Bronchial epithelial cell (primary cell): ENCODE results near the gene SETD1B. TPM values are rescaled to one million over a fixed set of nuclear protein-coding genes. Genes with fewer than 3 reads are reported as not detected.

Experiments
- DNase-seq: peaks from one replicate; pipeline ENCODE4 v3.0.0-alpha.2; 2010; ENCODE audit warnings: low read depth
- FAIRE-seq: peaks from 2 replicates; lab custom pipeline; 2011; peaks lifted over from hg19 to GRCh38; lab: Jason Lieb, UNC
- H3K27me3 ChIP-seq: 2 replicates; pipeline ENCODE4 v1.5.1; 2011; ENCODE audit warnings: low read length; ENCODE audit not compliant: control insufficient read depth, insufficient read depth
- H3K36me3 ChIP-seq: 2 replicates; pipeline ENCODE4 v1.5.1; 2011; ENCODE audit warnings: low read length; ENCODE audit not compliant: control insufficient read depth, insufficient read depth
- H3K4me3 ChIP-seq: 2 replicates; pipeline ENCODE4 v1.5.1; 2011; ENCODE audit warnings: mild to moderate bottlenecking, low read depth, low read length, control low read depth
- CTCF ChIP-seq: IDR thresholded peaks from 2 replicates; pipeline ENCODE4 v1.5.1; 2011; ENCODE audit warnings: mild to moderate bottlenecking, moderate library complexity, low read length, control low read depth, inconsistent platforms; ENCODE audit not compliant: insufficient read depth, severe bottlenecking
- total RNA-seq: library from RNA; depleted of rRNA; stranded (reverse); fragments of >200 nt; gene quantifications from 2 replicates; pipeline ENCODE4 v1.2.1, GENCODE V29; 2014

Gene SETD1B
- total RNA-seq, 1 donor from 2014 or later, result 1.8 TPM

- DNase-seq, result no peak
- Histone ChIP-seq H3K27me3 (no peaks in the 10 kb centered on the region), H3K36me3 (peaks cover 16% of the 10 kb centered on the region), H3K4me3 (no peak overlapping the region)
- FAIRE-seq, result no peak
- TF ChIP-seq CTCF, result no peak
These were observed 25.0 kb downstream of the SETD1B start for GRCh38 chr12:121828826-121829225.

DNA sequence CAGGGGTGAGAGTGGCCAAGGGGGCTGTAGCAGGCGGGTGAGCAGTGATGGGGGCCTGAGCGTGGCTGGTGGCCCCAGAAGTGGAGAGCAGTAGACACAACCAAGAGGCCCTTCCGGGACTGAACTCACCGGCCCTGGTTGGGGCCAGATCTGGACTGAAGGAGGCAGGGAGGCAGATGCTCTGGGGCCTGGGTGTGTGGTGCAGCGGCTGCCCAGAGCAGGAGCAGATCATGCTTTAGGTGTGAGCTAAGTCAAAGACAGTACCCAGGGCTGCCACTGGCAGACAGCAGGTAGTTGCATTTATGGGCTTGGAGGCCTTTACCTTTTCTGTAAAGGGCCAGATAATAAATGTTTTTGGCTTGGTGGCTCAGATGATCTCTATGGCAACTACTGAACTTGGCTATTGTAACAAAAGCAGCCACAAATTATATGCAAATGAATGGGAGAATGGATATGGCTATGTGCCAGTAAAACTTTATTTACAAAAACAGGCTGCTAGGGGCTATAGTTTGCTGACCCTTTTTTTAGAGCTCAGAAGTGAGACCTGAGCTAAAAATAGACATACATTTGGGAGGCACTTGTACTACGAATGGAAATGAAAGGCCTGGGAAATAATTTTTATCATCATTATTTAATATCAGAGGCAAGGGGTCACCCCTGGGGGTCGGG is 25.6 kb downstream of the SETD1B start:
- FAIRE-seq, result no peak
- DNase-seq, result no peak
- no peak for TF ChIP-seq CTCF
- no peaks in the 10 kb centered on the region for H3K27me3 ChIP-seq
- peaks cover 16% of the 10 kb centered on the region for H3K36me3 ChIP-seq
- H3K4me3 ChIP-seq, result no peak overlapping the region

- peaks cover 16% of the 10 kb centered on the region for H3K36me3 ChIP-seq
- FAIRE-seq (no peak), DNase-seq (no peak)
- no peak for TF ChIP-seq CTCF
- H3K4me3 ChIP-seq, result no peak overlapping the region
- no peaks in the 10 kb centered on the region for H3K27me3 ChIP-seq
These were observed 26.3 kb downstream of the SETD1B start for GRCh38 chr12:121830134-121830533.

GRCh38 chr12:121830588-121831265 is 26.9 kb downstream of the SETD1B start:
- H3K27me3 ChIP-seq, result no peaks in the 10 kb centered on the region
- DNase-seq (no peak), FAIRE-seq (no peak)
- peaks cover 16% of the 10 kb centered on the region for H3K36me3 ChIP-seq
- H3K4me3 ChIP-seq, result no peak overlapping the region
- no peak for TF ChIP-seq CTCF

DNA sequence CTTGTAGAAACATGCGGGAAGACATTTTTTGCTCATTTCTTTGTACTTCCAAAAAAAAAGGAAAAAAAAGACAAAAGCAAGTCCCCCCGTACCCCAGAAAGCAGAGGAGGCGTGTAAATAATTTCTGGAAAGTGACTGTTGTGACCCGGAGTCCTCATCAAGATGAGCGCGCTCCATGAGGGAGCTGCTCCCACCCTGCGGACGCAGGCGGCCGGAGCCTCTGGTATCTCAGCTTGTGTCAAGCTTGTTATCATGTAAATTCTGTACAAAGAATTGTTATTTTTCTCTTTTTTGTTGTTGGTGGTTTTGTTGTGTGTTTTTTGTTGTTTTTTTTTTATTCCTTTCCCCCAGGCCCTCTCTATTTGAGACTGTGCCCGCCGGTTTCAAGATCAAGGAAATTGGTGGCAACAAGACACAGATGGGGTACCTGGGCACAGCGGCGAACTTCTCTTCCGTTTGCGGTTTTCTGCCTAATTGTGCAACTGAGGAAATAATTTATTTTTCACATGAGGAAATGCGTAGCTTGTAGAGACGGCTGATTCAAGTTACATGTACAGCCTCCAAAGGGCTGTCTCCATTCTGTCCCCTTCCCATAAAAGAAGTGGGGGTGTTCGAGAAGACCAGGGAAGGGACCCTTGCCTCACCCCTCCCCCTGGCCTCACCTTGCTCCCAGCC is 27.9 kb downstream of the SETD1B start:
- Histone ChIP-seq H3K36me3 (peaks cover 13% of the 10 kb centered on the region), H3K4me3 (no peak overlapping the region), H3K27me3 (no peaks in the 10 kb centered on the region)
- TF ChIP-seq CTCF, result no peak
- FAIRE-seq (no peak), DNase-seq (no peak)
